ENCODE measurements around the gene ZDHHC7. TPM values are rescaled to one million over a fixed set of nuclear protein-coding genes. Genes with fewer than 3 reads are reported as not detected.
"Not testable (repeated sequence)": the region's sequence is repeated elsewhere in the genome, so short reads cannot be mapped to it uniquely, and the experiment has no call there.

The ZDHHC7 gene
- total RNA-seq, 2 experiments from 2014 or later, result 31.2 to 33.0 TPM

GRCh38 chr16:84957792-84958191 is 53.5 kb downstream of the ZDHHC7 start:
- ChIA-PET CTCF (interaction anchor here (1.4 kb wide), 1 partner anchor 13 kb away, joined by 5 read pairs; no protein-coding TSS in a partner anchor), POLR2A (no interaction called here)

- POLR2A ChIA-PET, result no interaction called here
- CTCF ChIA-PET, result interaction anchor here (1.4 kb wide), 1 partner anchor 14 kb away, joined by 5 read pairs; no protein-coding TSS in a partner anchor
Observed at GRCh38 chr16:84957192-84957591, 54.1 kb downstream of the ZDHHC7 start.

- POLR2A ChIA-PET, result no interaction called here
- CTCF ChIA-PET, result interaction anchor here (1.3 kb wide), 1 partner anchor 15 kb away, joined by 6 read pairs; no protein-coding TSS in a partner anchor
Observed at GRCh38 chr16:84955427-84955826, 55.9 kb downstream of the ZDHHC7 start.

DNA sequence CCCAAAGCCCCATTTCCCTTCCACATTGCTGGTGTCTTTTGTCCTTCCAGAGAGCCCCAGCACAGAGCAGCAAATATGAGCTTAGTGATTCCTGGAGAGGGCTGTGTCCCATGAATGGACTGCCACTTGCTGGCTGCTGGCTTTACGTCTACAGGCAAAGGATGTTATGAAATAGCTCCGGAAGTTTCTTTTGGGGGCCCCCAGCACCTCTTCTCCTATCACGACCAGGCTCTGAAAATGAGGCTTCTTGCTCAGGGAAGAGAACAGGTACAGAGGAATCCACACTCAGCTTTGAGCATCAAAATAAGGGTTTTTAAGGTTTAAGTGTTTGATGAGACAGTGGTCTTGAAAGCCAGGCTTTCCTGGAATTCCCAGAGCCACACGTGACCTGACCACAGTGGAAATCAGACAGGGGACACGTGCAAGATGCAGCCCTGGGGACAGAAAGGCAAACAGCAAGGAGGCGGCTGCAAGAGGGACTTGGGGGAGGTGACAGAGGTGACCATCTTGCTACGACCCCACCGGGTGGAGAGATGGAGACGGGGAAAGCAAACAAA is 58.1 kb downstream of the ZDHHC7 start:
- ChIA-PET POLR2A (no interaction called here), CTCF (interaction anchor here (1.2 to 4.4 kb wide), 6 partner anchors 10 to 282 kb away, joined by 3 to 31 read pairs (median 8); no protein-coding TSS in a partner anchor)

DNA sequence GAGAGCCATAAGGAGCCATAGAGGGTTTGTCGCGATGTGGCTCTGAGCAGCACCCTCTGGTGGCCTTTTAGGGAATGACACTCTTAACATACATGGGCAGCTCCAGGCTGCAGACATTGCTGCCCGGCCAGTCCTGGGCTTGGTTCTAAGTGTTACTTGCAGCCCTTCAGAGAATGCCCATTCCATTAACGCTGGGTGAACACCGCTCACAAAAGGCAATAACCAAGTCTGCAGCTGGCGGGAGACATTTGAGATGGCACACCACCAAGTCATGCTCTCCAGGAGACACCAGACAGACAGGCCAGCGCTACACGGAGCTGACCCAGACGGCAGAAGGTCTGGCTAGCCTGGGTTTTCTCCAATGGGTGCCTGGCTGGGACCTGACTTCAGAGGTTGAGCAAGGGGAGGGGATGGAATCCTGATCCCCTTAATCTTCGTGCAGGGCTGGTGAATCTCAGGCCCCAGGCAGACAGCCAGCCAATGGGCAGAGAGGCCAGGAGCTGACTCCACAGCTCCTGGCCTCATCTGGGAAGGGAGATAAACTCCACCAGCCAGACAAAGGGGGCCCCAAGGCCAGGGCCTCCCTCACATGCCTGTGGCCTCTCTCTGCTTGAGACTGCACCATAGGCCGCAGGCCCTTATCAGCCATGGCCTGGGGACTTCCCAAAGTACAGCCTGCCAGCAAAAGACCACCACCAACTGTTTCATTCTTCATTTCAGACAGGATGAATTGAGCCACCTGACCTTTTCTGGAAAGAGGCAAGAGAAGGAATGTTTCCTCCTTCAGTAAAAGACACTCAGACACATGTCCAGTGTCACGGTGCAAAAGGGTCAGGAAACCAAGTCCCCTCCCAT is 58.8 kb downstream of the ZDHHC7 start:
- ChIA-PET POLR2A (no interaction called here), CTCF (interaction anchor here (0.7 to 4.4 kb wide), 18 partner anchors 10 to 463 kb away, joined by 3 to 31 read pairs (median 5); no protein-coding TSS in a partner anchor)

GRCh38 chr16:84950906-84951305 is 60.4 kb downstream of the ZDHHC7 start:
- POLR2A ChIA-PET, result no interaction called here
- CTCF ChIA-PET, result interaction anchor here (0.6 to 4.4 kb wide), 7 partner anchors 8 to 197 kb away, joined by 3 to 31 read pairs (median 5); no protein-coding TSS in a partner anchor

GRCh38 chr16:84949772-84950436 is 61.4 kb downstream of the ZDHHC7 start:
- ChIA-PET CTCF (interaction anchor here (1.0 to 4.4 kb wide), 3 partner anchors 24 to 196 kb away, joined by 3 to 31 read pairs (median 5); no protein-coding TSS in a partner anchor), POLR2A (no interaction called here)

DNA sequence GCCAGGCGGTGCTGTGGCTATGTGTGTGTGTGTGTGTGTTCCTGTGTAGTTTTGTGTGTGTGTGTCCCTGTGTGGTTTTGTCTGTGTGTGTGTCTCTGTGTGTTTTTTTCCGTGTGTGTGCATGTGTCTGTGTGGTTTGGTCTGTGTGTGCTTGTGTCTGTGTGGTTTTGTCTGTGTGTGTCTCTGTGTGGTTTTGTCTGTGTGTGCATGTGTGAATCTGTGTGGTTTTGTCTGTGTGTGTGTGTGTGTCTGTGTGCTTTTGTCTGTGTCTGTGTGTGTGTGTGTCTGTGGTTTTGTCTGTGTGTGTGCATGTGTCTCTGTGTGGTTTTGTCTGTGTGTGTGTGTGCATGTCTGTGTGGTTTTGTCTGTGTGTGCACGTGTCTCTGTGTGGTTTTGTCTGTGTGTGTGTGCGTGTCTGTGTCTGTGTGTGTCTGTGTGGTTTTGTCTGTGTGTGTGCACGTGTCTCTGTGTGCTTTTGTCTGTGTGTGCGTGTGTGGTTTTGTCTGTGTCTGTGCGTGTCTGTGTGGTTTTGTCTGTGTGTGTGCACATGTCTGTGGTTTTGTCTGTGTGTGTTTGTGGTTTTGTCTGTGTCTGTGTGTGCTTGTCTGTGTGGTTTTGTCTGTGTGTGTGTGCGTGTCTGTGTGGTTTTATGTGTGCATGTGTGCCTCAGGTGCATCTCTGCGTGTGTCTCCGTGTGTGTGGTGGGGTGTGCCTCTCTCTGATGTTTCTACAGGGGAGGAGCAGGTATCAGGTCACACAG is 62.3 kb downstream of the ZDHHC7 start:
- CTCF ChIA-PET, result no interaction called here
- POLR2A ChIA-PET, result no interaction called here

GRCh38 chr16:84947996-84948850 is 63.1 kb downstream of the ZDHHC7 start:
- ChIA-PET POLR2A (no interaction called here), CTCF (no interaction called here)

- ChIA-PET POLR2A (no interaction called here), CTCF (no interaction called here)
Observed at GRCh38 chr16:84947022-84947421, 64.3 kb downstream of the ZDHHC7 start.

GRCh38 chr16:84943620-84944019 is 67.7 kb downstream of the ZDHHC7 start:
- CTCF ChIA-PET, result interaction anchor here (2.7 kb wide), 1 partner anchor 9 kb away, joined by 8 read pairs; no protein-coding TSS in a partner anchor
- POLR2A ChIA-PET, result no interaction called here

DNA sequence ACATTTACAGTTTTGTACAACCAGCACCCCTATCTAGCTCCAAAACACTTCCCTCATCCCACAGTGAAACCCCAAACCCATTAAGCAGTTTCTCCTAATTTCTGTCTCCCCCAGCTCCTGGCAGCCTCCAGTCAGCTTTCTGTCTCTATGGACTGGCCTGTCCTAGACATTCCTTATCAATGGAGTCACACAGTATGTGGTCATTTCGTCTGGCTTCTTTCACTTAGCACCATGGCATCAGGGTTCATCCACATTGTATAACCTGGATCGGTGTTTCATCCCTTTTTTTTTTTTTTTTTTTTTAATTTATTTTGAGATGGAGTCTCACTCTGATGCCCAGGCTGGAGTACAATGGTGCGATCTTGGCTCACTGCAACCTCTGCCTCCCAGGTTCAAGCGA is 68.5 kb downstream of the ZDHHC7 start:
- ChIA-PET CTCF (interaction anchor here (0.7 to 2.7 kb wide), 2 partner anchors 9 to 314 kb away, joined by 5 to 8 read pairs; no protein-coding TSS in a partner anchor), POLR2A (no interaction called here)

DNA sequence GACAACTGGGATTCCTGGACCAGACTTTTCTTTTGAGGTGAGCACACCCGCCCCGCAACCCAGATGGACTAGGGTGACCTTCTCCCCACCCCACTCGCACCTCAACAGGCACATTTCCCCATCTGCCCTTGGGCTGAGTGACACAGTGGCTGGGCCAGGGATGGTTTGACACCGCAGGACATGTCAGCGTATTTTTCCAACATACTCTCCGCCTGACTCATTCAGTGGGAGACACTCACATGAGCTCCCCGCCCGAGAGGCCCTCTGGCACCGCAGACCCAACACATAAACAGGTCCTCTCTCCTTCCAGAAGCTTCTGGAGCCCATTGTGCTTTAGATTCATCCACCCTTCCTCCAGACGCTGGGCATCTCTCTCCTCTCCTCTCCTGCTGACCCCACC is 69.4 kb downstream of the ZDHHC7 start:
- ChIA-PET POLR2A (no interaction called here), CTCF (interaction anchor here (2.7 kb wide), 1 partner anchor 10 kb away, joined by 8 read pairs; no protein-coding TSS in a partner anchor)

GRCh38 chr16:84940670-84941551 is 70.4 kb downstream of the ZDHHC7 start:
- POLR2A ChIA-PET, result no interaction called here

DNA sequence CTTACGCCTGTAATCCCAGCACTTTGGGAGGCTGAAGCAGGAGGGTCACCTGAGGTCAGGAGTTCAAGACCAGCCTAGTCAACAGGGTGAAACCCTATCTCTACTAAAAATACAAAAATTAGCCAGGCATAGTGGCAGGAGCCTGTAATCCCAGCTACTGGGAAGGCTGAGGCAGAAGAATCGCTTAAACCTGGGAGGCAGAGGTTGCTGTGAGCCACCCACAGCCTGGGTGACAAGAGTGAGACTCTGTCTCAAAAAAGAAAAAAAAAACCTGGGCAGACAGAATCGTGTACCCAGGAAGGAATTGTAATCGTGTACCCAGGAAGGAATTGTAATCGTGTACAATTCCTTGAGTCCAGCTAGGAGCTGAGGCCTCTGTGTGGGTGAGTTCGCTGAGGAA is 72.7 kb downstream of the ZDHHC7 start:
- POLR2A ChIA-PET, result not testable (repeated sequence)
- CTCF ChIA-PET, result interaction anchor here (0.7 kb wide), 1 partner anchor 19 kb away, joined by 3 read pairs; no protein-coding TSS in a partner anchor

More at GRCh38 chr16:84940670-84941551, 70.4 kb downstream of the ZDHHC7 start:
- CTCF ChIA-PET, result no interaction called here

GRCh38 chr16:84937196-84938005 is 73.9 kb downstream of the ZDHHC7 start:
- CTCF ChIA-PET, result no interaction called here
- POLR2A ChIA-PET, result no interaction called here

Measured in activated CD8-positive, alpha-beta memory T cell treated with anti-CD3 and anti-CD28 coated beads for 36 hours (primary cell).